Measurements from ENCODE around the gene LMOD3.

DNA sequence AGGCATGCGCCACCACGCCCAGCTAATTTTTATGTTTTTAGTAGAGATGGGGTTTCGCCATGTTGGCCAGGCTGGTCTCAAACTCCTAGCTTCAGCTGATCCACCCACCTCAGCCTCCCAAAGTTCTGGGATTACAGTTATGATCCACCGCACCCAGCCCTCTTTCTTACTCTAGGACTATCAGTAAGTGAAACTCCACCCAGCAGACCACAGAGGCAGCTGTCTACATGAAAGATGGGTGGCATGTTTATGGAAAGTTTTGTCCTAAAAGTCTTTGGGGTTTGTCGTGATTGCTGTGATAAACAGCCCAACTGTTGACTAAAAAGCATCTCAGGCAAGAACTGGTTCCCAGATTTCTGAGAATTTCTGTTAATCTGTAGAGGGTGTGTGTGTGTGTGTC lies 26.8 kb downstream of the LMOD3 start:
- TF ChIP-seq, protein P1, sequence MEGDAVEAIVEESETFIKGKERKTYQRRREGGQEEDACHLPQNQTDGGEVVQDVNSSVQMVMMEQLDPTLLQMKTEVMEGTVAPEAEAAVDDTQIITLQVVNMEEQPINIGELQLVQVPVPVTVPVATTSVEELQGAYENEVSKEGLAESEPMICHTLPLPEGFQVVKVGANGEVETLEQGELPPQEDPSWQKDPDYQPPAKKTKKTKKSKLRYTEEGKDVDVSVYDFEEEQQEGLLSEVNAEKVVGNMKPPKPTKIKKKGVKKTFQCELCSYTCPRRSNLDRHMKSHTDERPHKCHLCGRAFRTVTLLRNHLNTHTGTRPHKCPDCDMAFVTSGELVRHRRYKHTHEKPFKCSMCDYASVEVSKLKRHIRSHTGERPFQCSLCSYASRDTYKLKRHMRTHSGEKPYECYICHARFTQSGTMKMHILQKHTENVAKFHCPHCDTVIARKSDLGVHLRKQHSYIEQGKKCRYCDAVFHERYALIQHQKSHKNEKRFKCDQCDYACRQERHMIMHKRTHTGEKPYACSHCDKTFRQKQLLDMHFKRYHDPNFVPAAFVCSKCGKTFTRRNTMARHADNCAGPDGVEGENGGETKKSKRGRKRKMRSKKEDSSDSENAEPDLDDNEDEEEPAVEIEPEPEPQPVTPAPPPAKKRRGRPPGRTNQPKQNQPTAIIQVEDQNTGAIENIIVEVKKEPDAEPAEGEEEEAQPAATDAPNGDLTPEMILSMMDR (IDR thresholded peaks at IDR 0.05; ENCODE audit: control extremely low read depth in 1 of 3, insufficient read depth in 1 of 3, low read depth in 1 of 3, low read length in 3 of 3), result no peak
- TF ChIP-seq ASH2L (IDR thresholded peaks at IDR 0.05; ENCODE audit: low read length) (no peak), NANOG (IDR thresholded peaks at IDR 0.05; ENCODE audit: insufficient read depth, low read depth, low read length, poor library complexity, severe bottlenecking) (no peak), POLR2AphosphoS5 (IDR thresholded peaks at IDR 0.05; ENCODE audit: low read depth, low read length) (no peak), RAD21 (IDR thresholded peaks at IDR 0.05 in 1 of 2, conservative IDR thresholded peaks at IDR 0.05 in 1 of 2; ENCODE audit: low read depth in 2 of 2, low read length in 2 of 2) (no peak)

All from H1 (cell line).